ENCODE measurements around the gene SOD3. TPM values are rescaled to one million over a fixed set of nuclear protein-coding genes. Genes with fewer than 3 reads are reported as not detected.

Gene SOD3
- total RNA-seq, 1 experiment from 2014 or later = 4.1 TPM

DNA sequence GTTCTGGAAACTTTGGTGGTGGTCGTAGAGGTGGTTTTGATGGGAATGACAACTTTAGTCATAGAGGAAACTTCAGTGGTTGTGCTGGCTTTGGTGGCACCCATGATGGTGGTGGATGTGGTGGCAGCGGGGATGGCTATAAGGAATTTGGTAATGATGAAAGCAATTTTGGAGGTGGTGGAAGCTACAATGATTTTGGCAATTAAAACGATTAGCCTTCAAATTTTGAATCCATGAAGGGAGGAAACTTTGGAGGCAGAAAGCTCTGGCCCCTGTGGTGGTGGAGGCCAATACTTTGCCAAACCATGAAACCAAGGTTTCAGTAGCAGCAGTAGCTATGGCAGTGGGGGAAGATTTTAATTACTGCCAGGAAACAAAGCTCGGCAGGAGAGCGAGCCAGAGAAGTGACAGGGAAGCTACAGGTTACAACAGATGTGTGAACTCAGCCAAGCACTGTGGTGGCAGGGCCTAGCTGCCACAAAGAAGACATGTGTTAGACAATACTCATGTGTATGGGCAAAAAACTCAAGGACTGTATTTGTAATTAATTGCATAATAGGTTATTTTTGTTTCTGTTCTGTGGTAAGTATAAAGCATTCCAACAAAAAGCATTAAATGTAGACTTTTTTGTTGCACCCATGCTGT lies 23.2 kb upstream of the SOD3 start:
- CTCF ChIA-PET = interaction anchor here (0.7 to 1.2 kb wide), 3 partner anchors 37 to 217 kb away, joined by 3 to 4 read pairs (median 4); no protein-coding TSS in a partner anchor
- Mint-ChIP-seq H3K27ac (no peak overlapping the region), H3K36me3 (no peaks in the 10 kb centered on the region)

DNA sequence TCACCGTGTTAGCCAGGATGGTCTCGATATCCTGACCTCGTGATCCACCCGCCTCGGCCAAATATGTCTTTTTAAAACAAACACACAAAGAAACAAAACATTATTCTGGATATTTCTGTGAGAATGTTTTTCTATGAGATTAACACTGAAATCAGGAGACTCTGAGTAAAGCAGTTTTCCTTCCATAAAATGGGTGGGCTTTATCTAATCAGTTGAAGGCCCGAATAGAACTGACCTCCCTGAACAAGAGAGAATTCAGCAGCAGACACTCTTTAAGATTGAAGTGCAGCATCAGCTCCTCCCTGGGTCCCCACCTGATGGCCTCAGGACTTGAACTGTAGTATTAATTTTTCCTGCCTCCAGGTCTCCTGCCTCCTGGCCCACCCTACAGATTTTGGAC lies 22.4 kb upstream of the SOD3 start:
- peaks cover 14% of the 10 kb centered on the region for H3K9me3 Mint-ChIP-seq
- no peak overlapping the region for H3K27ac Mint-ChIP-seq
- H3K36me3 Mint-ChIP-seq = no peaks in the 10 kb centered on the region
- H3K4me3 Mint-ChIP-seq = no peak overlapping the region
- no peak for DNase-seq (ENCODE audit: low spot score)
- CTCF ChIA-PET = interaction anchor here (0.7 to 1.0 kb wide), 2 partner anchors 85 to 216 kb away, joined by 3 to 4 read pairs; no protein-coding TSS in a partner anchor
- no peak for ATAC-seq
- POLR2A ChIA-PET = no interaction called here
- TF ChIP-seq ZNF396 (CRISPR knock-in tag; IDR thresholded peaks at IDR 0.05; ENCODE audit: borderline replicate concordance) = no peak
- TF ChIP-seq JUN (CRISPR knock-in tag; IDR thresholded peaks at IDR 0.05) = no peak
- TF ChIP-seq, protein P1, sequence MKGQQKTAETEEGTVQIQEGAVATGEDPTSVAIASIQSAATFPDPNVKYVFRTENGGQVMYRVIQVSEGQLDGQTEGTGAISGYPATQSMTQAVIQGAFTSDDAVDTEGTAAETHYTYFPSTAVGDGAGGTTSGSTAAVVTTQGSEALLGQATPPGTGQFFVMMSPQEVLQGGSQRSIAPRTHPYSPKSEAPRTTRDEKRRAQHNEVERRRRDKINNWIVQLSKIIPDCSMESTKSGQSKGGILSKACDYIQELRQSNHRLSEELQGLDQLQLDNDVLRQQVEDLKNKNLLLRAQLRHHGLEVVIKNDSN (CRISPR knock-in tag; IDR thresholded peaks at IDR 0.05) = no peak
- peaks cover 22% of the 10 kb centered on the region for H3K4me1 Mint-ChIP-seq
- no peaks in the 10 kb centered on the region; the same call in 1 of the 2 replicates for H3K27me3 Mint-ChIP-seq (ENCODE audit: low read depth)

More for the DNA sequence above, 23.2 kb upstream of the SOD3 start:
- TF ChIP-seq ZNF263 (CRISPR knock-in tag; IDR thresholded peaks at IDR 0.05; ENCODE audit: low read depth) = no peak
- TF ChIP-seq ELF4 (CRISPR knock-in tag; IDR thresholded peaks at IDR 0.05; ENCODE audit: low read depth) = no peak
- TF ChIP-seq ATF1 (CRISPR knock-in tag; IDR thresholded peaks at IDR 0.05) = no peak
- TF ChIP-seq KAT7 (CRISPR knock-in tag; IDR thresholded peaks at IDR 0.05; ENCODE audit: borderline replicate concordance) = no peak
- TF ChIP-seq TP53 (CRISPR knock-in tag; IDR thresholded peaks at IDR 0.05) = no peak
- TF ChIP-seq FOXP1 (CRISPR knock-in tag; IDR thresholded peaks at IDR 0.05; ENCODE audit: borderline replicate concordance) = no peak
- no peak for TF ChIP-seq GTF2I (CRISPR knock-in tag; conservative IDR thresholded peaks at IDR 0.05)
- TF ChIP-seq, protein P2, sequence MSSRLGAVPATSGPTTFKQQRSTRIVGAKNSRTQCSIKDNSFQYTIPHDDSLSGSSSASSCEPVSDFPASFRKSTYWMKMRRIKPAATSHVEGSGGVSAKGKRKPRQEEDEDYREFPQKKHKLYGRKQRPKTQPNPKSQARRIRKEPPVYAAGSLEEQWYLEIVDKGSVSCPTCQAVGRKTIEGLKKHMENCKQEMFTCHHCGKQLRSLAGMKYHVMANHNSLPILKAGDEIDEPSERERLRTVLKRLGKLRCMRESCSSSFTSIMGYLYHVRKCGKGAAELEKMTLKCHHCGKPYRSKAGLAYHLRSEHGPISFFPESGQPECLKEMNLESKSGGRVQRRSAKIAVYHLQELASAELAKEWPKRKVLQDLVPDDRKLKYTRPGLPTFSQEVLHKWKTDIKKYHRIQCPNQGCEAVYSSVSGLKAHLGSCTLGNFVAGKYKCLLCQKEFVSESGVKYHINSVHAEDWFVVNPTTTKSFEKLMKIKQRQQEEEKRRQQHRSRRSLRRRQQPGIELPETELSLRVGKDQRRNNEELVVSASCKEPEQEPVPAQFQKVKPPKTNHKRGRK (CRISPR knock-in tag; IDR thresholded peaks at IDR 0.05; ENCODE audit: borderline replicate concordance) = no peak
- TF ChIP-seq SP1 (CRISPR knock-in tag; conservative IDR thresholded peaks at IDR 0.05) = no peak
- TF ChIP-seq, protein P3, sequence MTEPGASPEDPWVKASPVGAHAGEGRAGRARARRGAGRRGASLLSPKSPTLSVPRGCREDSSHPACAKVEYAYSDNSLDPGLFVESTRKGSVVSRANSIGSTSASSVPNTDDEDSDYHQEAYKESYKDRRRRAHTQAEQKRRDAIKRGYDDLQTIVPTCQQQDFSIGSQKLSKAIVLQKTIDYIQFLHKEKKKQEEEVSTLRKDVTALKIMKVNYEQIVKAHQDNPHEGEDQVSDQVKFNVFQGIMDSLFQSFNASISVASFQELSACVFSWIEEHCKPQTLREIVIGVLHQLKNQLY (CRISPR knock-in tag; IDR thresholded peaks at IDR 0.05) = no peak
- no peak for TF ChIP-seq NR1H2 (CRISPR knock-in tag; IDR thresholded peaks at IDR 0.05)
- Mint-ChIP-seq H3K4me3 (no peak overlapping the region), H3K9me3 (peaks cover 14% of the 10 kb centered on the region), H3K4me1 (peaks cover 16% of the 10 kb centered on the region), H3K27me3 (ENCODE audit: low read depth) (no peaks in the 10 kb centered on the region; the same call in 1 of the 2 replicates)
- ATAC-seq (no peak), DNase-seq (ENCODE audit: low spot score) (no peak)
- POLR2A ChIA-PET = no interaction called here

DNA sequence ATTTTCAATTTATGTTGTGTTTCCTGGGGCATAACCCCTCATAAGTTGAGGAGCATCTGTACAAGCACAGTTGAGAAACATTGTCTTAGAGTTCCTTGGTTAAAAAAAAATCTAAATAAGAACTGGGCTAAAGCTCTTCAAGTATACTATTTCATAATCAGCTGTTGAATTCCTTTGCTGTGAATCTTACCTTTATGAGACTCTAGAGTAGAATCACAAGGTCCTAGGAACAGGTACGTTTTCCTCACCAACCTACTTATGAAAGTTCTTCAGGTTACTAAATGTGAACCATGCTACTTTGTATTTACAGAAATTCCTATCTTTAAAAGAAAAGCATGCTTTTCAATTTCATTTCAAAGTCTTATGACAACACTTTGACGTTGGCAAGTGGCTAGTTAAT lies 20.9 kb upstream of the SOD3 start:
- H3K27me3 Mint-ChIP-seq (ENCODE audit: low read depth) = no peaks in the 10 kb centered on the region; the same call in 1 of the 2 replicates
- no peak overlapping the region for H3K4me3 Mint-ChIP-seq
- ATAC-seq (no peak), DNase-seq (ENCODE audit: low spot score) (no peak)
- H3K9me3 Mint-ChIP-seq = peaks cover 12% of the 10 kb centered on the region
- no peak overlapping the region for H3K27ac Mint-ChIP-seq
- POLR2A ChIA-PET = no interaction called here
- no peaks in the 10 kb centered on the region for H3K36me3 Mint-ChIP-seq
- H3K4me1 Mint-ChIP-seq = peaks cover 24% of the 10 kb centered on the region
- CTCF ChIA-PET = no interaction called here
- no peak for TF ChIP-seq NR3C1 (CRISPR knock-in tag; conservative IDR thresholded peaks at IDR 0.05; ENCODE audit: low read depth)
- TF ChIP-seq, protein P4, sequence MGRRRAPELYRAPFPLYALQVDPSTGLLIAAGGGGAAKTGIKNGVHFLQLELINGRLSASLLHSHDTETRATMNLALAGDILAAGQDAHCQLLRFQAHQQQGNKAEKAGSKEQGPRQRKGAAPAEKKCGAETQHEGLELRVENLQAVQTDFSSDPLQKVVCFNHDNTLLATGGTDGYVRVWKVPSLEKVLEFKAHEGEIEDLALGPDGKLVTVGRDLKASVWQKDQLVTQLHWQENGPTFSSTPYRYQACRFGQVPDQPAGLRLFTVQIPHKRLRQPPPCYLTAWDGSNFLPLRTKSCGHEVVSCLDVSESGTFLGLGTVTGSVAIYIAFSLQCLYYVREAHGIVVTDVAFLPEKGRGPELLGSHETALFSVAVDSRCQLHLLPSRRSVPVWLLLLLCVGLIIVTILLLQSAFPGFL (CRISPR knock-in tag; IDR thresholded peaks at IDR 0.05; ENCODE audit: borderline replicate concordance) = no peak
- TF ChIP-seq ELF4 (CRISPR knock-in tag; IDR thresholded peaks at IDR 0.05; ENCODE audit: low read depth) = no peak
- no peak for TF ChIP-seq FOXP1 (CRISPR knock-in tag; IDR thresholded peaks at IDR 0.05; ENCODE audit: borderline replicate concordance)
- TF ChIP-seq ZNF396 (CRISPR knock-in tag; IDR thresholded peaks at IDR 0.05; ENCODE audit: borderline replicate concordance) = no peak
- TF ChIP-seq, protein P5, sequence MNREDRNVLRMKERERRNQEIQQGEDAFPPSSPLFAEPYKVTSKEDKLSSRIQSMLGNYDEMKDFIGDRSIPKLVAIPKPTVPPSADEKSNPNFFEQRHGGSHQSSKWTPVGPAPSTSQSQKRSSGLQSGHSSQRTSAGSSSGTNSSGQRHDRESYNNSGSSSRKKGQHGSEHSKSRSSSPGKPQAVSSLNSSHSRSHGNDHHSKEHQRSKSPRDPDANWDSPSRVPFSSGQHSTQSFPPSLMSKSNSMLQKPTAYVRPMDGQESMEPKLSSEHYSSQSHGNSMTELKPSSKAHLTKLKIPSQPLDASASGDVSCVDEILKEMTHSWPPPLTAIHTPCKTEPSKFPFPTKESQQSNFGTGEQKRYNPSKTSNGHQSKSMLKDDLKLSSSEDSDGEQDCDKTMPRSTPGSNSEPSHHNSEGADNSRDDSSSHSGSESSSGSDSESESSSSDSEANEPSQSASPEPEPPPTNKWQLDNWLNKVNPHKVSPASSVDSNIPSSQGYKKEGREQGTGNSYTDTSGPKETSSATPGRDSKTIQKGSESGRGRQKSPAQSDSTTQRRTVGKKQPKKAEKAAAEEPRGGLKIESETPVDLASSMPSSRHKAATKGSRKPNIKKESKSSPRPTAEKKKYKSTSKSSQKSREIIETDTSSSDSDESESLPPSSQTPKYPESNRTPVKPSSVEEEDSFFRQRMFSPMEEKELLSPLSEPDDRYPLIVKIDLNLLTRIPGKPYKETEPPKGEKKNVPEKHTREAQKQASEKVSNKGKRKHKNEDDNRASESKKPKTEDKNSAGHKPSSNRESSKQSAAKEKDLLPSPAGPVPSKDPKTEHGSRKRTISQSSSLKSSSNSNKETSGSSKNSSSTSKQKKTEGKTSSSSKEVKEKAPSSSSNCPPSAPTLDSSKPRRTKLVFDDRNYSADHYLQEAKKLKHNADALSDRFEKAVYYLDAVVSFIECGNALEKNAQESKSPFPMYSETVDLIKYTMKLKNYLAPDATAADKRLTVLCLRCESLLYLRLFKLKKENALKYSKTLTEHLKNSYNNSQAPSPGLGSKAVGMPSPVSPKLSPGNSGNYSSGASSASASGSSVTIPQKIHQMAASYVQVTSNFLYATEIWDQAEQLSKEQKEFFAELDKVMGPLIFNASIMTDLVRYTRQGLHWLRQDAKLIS (CRISPR knock-in tag; IDR thresholded peaks at IDR 0.05; ENCODE audit: borderline replicate concordance) = no peak
- TF ChIP-seq SMAD4 (CRISPR knock-in tag; IDR thresholded peaks at IDR 0.05) = no peak
- TF ChIP-seq, protein P6, sequence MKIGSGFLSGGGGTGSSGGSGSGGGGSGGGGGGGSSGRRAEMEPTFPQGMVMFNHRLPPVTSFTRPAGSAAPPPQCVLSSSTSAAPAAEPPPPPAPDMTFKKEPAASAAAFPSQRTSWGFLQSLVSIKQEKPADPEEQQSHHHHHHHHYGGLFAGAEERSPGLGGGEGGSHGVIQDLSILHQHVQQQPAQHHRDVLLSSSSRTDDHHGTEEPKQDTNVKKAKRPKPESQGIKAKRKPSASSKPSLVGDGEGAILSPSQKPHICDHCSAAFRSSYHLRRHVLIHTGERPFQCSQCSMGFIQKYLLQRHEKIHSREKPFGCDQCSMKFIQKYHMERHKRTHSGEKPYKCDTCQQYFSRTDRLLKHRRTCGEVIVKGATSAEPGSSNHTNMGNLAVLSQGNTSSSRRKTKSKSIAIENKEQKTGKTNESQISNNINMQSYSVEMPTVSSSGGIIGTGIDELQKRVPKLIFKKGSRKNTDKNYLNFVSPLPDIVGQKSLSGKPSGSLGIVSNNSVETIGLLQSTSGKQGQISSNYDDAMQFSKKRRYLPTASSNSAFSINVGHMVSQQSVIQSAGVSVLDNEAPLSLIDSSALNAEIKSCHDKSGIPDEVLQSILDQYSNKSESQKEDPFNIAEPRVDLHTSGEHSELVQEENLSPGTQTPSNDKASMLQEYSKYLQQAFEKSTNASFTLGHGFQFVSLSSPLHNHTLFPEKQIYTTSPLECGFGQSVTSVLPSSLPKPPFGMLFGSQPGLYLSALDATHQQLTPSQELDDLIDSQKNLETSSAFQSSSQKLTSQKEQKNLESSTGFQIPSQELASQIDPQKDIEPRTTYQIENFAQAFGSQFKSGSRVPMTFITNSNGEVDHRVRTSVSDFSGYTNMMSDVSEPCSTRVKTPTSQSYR (CRISPR knock-in tag; IDR thresholded peaks at IDR 0.05) = no peak
- TF ChIP-seq CBFB (CRISPR knock-in tag; IDR thresholded peaks at IDR 0.05; ENCODE audit: low read depth) = no peak
